HL-60 (cell line): ENCODE data around the gene AUP1.

Experiments used
- DNase-seq, 2 experiments: peaks; one replicate each; pipeline ENCODE4 v3.0.0-alpha.2; 2010 to 2020; ENCODE audit warnings: low read depth in 1 of 2, low spot score in 1 of 2
- H3K27ac ChIP-seq: fragments of 250-450 bp; sonication (Bioruptor Pico); replicated peaks from 2 replicates; pipeline ENCODE4 v1.5.1; 2020; ENCODE audit warnings: mild to moderate bottlenecking, moderate library complexity
- H3K27me3 ChIP-seq: fragments of 250-450 bp; sonication (Bioruptor Pico); 2 replicates; pipeline ENCODE4 v1.5.1; 2021; ENCODE audit warnings: mild to moderate bottlenecking, moderate library complexity; ENCODE audit not compliant: insufficient read depth, poor library complexity, severe bottlenecking
- H3K4me3 ChIP-seq: replicated peaks from 2 replicates; pipeline ENCODE4 v1.5.1; 2011; ENCODE audit warnings: mild to moderate bottlenecking, control low read depth, low read length; ENCODE audit not compliant: insufficient read depth
- CTCF ChIP-seq: IDR thresholded peaks from one replicate; pipeline ENCODE4 v1.5.1; 2011; ENCODE audit warnings: low read length, control low read depth, inconsistent platforms; ENCODE audit not compliant: insufficient read depth
- GABPA ChIP-seq: IDR thresholded peaks from 2 replicates; pipeline ENCODE4 v1.6.1; 2012; ENCODE audit warnings: low read depth
- POLR2AphosphoS5 ChIP-seq: IDR thresholded peaks from 2 replicates; pipeline ENCODE4 v1.6.1; 2012; ENCODE audit warnings: low read depth
- SPI1 ChIP-seq: IDR thresholded peaks from 2 replicates; pipeline ENCODE4 v1.6.1; 2012; ENCODE audit warnings: low read depth, mild to moderate bottlenecking, borderline replicate concordance
- long read RNA-seq: library from polyadenylated mRNA; unstranded; transcript quantifications from one replicate; pipeline ENCODE4 v2.0.0, GENCODE V29; 2020
- TF ChIP-seq, protein P1 (sequence below): IDR thresholded peaks from 2 replicates; pipeline ENCODE4 v1.6.1; 2012; ENCODE audit warnings: low read depth; ENCODE audit not compliant: insufficient replicate concordance

AUP1 gene, protein sequence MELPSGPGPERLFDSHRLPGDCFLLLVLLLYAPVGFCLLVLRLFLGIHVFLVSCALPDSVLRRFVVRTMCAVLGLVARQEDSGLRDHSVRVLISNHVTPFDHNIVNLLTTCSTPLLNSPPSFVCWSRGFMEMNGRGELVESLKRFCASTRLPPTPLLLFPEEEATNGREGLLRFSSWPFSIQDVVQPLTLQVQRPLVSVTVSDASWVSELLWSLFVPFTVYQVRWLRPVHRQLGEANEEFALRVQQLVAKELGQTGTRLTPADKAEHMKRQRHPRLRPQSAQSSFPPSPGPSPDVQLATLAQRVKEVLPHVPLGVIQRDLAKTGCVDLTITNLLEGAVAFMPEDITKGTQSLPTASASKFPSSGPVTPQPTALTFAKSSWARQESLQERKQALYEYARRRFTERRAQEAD
- long read RNA-seq, transcript AUP1-201 (12 exons, 1,695 nt), result major isoform, 283 of 706 reads
- long read RNA-seq, transcript AUP1-202 (12 exons, 1,581 nt), result minor isoform, 29 of 706 reads
- long read RNA-seq, transcript AUP1-204 (11 exons, 1,645 nt), result minor isoform, 50 of 706 reads
- long read RNA-seq, transcript AUP1-206 (11 exons, 1,658 nt), result minor isoform, 28 of 706 reads
- long read RNA-seq, partial matches to known transcripts, result 20 of 706 reads
- long read RNA-seq, other reads (novel, unspliced or antisense), result 296 of 706 reads

- H3K4me3 ChIP-seq, result peak within 1 kb of the TSS; percentile 96
- TF ChIP-seq GABPA (peak; percentile 87), SPI1 (no peak), POLR2AphosphoS5 (peak; percentile 93), CTCF (no peak)
- TF ChIP-seq, protein P1, sequence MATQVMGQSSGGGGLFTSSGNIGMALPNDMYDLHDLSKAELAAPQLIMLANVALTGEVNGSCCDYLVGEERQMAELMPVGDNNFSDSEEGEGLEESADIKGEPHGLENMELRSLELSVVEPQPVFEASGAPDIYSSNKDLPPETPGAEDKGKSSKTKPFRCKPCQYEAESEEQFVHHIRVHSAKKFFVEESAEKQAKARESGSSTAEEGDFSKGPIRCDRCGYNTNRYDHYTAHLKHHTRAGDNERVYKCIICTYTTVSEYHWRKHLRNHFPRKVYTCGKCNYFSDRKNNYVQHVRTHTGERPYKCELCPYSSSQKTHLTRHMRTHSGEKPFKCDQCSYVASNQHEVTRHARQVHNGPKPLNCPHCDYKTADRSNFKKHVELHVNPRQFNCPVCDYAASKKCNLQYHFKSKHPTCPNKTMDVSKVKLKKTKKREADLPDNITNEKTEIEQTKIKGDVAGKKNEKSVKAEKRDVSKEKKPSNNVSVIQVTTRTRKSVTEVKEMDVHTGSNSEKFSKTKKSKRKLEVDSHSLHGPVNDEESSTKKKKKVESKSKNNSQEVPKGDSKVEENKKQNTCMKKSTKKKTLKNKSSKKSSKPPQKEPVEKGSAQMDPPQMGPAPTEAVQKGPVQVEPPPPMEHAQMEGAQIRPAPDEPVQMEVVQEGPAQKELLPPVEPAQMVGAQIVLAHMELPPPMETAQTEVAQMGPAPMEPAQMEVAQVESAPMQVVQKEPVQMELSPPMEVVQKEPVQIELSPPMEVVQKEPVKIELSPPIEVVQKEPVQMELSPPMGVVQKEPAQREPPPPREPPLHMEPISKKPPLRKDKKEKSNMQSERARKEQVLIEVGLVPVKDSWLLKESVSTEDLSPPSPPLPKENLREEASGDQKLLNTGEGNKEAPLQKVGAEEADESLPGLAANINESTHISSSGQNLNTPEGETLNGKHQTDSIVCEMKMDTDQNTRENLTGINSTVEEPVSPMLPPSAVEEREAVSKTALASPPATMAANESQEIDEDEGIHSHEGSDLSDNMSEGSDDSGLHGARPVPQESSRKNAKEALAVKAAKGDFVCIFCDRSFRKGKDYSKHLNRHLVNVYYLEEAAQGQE, result peak; percentile 67
- DNase-seq, result peak; percentile 94 to 99
- H3K27ac ChIP-seq, result peak within 1 kb of the TSS; percentile 93
- H3K27me3 ChIP-seq, result no peaks in the 10 kb centered on the region
These were observed at the start of gene AUP1, which contains the start of gene HTRA2 for GRCh38 chr2:74529357-74530238. Gene AUP1, minus strand, starts transcription at chr2:74529706. Its CDS starts 77 bp downstream, at chr2:74529629. Gene HTRA2, plus strand, starts transcription at chr2:74529933. Its CDS starts 74 bp downstream, at chr2:74530007.

GRCh38 chr2:74578408-74578807 is 48.9 kb upstream of the AUP1 start:
- DNase-seq, result no peak
- Histone ChIP-seq H3K27ac (peak overlapping the region; percentile 89), H3K27me3 (no peaks in the 10 kb centered on the region), H3K4me3 (no peak overlapping the region)
- no peak for TF ChIP-seq GABPA
- TF ChIP-seq POLR2AphosphoS5, result no peak
- TF ChIP-seq SPI1, result no peak
- TF ChIP-seq, protein P1, result no peak
- TF ChIP-seq CTCF, result no peak

- Histone ChIP-seq H3K27ac (peak overlapping the region; percentile 89), H3K27me3 (no peaks in the 10 kb centered on the region), H3K4me3 (no peak overlapping the region)
- DNase-seq, result peak in 1 of 2 experiments; percentile 89
- TF ChIP-seq GABPA, result peak; percentile 78
- TF ChIP-seq POLR2AphosphoS5, result 0 out of 2 replicates have a peak, but pooled peaks have one; percentile 27
- TF ChIP-seq SPI1, result peak; percentile 88
- TF ChIP-seq CTCF, result no peak
These were observed 47.9 kb upstream of the AUP1 start for GRCh38 chr2:74577448-74577847.
